ENCODE results near the gene FILIP1L. TPM values are rescaled to one million over a fixed set of nuclear protein-coding genes. Genes with fewer than 3 reads are reported as not detected.

FILIP1L gene
- total and polyA plus RNA-seq, 2 donors from 2014 or later = 5.5 to 25.5 TPM

DNA sequence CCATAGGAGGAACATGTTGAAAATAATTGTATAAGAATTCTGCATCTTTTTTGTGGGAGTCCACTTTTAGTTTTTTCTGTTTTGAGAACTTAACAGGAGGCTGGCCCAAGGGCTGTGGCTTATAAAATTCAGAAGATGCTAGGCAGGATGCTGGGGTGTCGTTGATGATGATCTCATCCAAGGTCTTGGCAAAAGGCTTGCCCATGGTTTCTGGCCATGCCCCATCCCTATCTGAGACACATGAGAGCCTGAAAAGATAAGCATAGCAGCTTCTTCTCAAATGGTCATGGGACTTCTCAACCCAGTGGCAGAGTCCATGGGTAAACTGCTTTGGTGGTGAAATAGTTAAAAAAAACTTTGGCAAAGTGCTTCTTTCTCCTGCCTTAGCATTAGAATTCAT, 261.4 kb downstream of the FILIP1L start:
- TF ChIP-seq, protein P1, sequence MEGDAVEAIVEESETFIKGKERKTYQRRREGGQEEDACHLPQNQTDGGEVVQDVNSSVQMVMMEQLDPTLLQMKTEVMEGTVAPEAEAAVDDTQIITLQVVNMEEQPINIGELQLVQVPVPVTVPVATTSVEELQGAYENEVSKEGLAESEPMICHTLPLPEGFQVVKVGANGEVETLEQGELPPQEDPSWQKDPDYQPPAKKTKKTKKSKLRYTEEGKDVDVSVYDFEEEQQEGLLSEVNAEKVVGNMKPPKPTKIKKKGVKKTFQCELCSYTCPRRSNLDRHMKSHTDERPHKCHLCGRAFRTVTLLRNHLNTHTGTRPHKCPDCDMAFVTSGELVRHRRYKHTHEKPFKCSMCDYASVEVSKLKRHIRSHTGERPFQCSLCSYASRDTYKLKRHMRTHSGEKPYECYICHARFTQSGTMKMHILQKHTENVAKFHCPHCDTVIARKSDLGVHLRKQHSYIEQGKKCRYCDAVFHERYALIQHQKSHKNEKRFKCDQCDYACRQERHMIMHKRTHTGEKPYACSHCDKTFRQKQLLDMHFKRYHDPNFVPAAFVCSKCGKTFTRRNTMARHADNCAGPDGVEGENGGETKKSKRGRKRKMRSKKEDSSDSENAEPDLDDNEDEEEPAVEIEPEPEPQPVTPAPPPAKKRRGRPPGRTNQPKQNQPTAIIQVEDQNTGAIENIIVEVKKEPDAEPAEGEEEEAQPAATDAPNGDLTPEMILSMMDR (IDR thresholded peaks at IDR 0.05; ENCODE audit: borderline replicate concordance, extremely low read depth, insufficient read depth) = no peak
- FAIRE-seq = no peak
- Histone ChIP-seq H3K9ac (ENCODE audit: low read length in 3 of 3) (no peak overlapping the region), H3K9me3 (ENCODE audit: control insufficient read depth in 2 of 3, insufficient read depth in 1 of 3, low read length in 3 of 3) (no peaks in the 10 kb centered on the region), H3K27ac (ENCODE audit: low read depth in 2 of 2, low read length in 2 of 2) (no peak overlapping the region), H3K36me3 (ENCODE audit: control insufficient read depth in 2 of 3, insufficient read depth in 3 of 3, low read length in 3 of 3) (peaks cover 0 to 3% (median 0%) of the 10 kb centered on the region in 3 donors), H3K4me3 (ENCODE audit: low read length in 3 of 3) (no peak overlapping the region), H3K4me1 (ENCODE audit: control insufficient read depth in 2 of 3, insufficient read depth in 2 of 3, low read depth in 1 of 3, low read length in 3 of 3) (no peaks in the 10 kb centered on the region), H3K27me3 (ENCODE audit: control insufficient read depth, insufficient read depth, low read length) (no peaks in the 10 kb centered on the region)
- intact Hi-C loops (cut with DNase I) = no loop called here
- no peak for DNase-seq

DNA sequence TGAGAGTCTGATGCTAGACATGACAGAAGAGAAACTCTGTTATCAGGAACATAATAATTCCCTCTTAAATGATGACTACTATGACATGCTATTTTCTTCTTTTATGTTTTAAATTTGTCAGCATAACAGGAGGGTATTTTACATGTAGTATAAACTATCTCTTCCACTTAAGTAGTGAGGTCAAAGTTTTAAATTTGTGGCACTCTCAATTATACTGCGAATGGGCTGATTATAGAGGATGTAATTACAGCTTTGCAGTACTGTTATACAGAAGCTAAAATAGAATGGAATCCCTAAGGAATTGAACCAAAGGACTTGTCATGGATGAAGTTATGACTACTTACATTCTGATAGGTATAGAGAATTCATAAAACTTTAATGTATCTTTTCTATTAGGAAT, 262.3 kb downstream of the FILIP1L start:
- DNase-seq = no peak
- FAIRE-seq = no peak
- Histone ChIP-seq H3K4me3 (ENCODE audit: low read length in 3 of 3) (no peak overlapping the region), H3K27ac (ENCODE audit: low read depth in 2 of 2, low read length in 2 of 2) (no peak overlapping the region), H3K36me3 (ENCODE audit: control insufficient read depth in 2 of 3, insufficient read depth in 3 of 3, low read length in 3 of 3) (peaks cover 0 to 3% (median 0%) of the 10 kb centered on the region in 3 donors), H3K9ac (ENCODE audit: low read length in 3 of 3) (no peak overlapping the region), H3K4me1 (ENCODE audit: control insufficient read depth in 2 of 3, insufficient read depth in 2 of 3, low read depth in 1 of 3, low read length in 3 of 3) (no peaks in the 10 kb centered on the region), H3K9me3 (ENCODE audit: control insufficient read depth in 2 of 3, insufficient read depth in 1 of 3, low read length in 3 of 3) (no peaks in the 10 kb centered on the region), H3K27me3 (ENCODE audit: control insufficient read depth, insufficient read depth, low read length) (no peaks in the 10 kb centered on the region)
- TF ChIP-seq, protein P1 (IDR thresholded peaks at IDR 0.05; ENCODE audit: borderline replicate concordance, extremely low read depth, insufficient read depth) = no peak
- intact Hi-C loops (cut with DNase I) = no loop called here

DNA sequence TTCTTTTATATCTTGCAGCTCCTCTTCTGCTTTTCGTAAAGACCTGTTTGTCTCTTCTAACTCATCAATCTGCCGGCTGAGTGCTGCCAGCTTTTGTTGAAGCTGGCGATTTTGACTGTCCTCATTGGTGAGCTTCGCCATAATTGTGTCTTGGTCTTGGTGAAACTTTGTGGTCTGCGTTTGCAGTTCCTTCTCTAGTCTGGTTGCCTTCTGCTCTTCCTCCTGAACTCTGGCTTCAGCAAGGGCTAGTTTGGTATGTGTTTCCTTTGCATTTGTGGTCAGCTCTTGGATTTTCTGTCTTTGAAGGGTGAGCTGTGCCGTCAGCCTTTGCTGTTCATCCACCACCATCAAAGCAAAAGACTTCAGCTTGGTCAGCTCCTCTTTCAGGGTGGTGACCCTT, 263.7 kb downstream of the FILIP1L start:
- Histone ChIP-seq H3K27me3 (ENCODE audit: control insufficient read depth, insufficient read depth, low read length) (no peaks in the 10 kb centered on the region), H3K4me1 (ENCODE audit: control insufficient read depth in 2 of 3, insufficient read depth in 2 of 3, low read depth in 1 of 3, low read length in 3 of 3) (no peaks in the 10 kb centered on the region), H3K9ac (ENCODE audit: low read length in 3 of 3) (no peak overlapping the region), H3K36me3 (ENCODE audit: control insufficient read depth in 2 of 3, insufficient read depth in 3 of 3, low read length in 3 of 3) (peaks cover 0 to 3% (median 0%) of the 10 kb centered on the region in 3 donors), H3K27ac (ENCODE audit: low read depth in 2 of 2, low read length in 2 of 2) (no peak overlapping the region), H3K4me3 (ENCODE audit: low read length in 3 of 3) (no peak overlapping the region), H3K9me3 (ENCODE audit: control insufficient read depth in 2 of 3, insufficient read depth in 1 of 3, low read length in 3 of 3) (no peaks in the 10 kb centered on the region)
- DNase-seq = no peak
- TF ChIP-seq, protein P1 (IDR thresholded peaks at IDR 0.05; ENCODE audit: borderline replicate concordance, extremely low read depth, insufficient read depth) = no peak
- intact Hi-C loops (cut with DNase I) = no loop called here
- FAIRE-seq = no peak

DNA sequence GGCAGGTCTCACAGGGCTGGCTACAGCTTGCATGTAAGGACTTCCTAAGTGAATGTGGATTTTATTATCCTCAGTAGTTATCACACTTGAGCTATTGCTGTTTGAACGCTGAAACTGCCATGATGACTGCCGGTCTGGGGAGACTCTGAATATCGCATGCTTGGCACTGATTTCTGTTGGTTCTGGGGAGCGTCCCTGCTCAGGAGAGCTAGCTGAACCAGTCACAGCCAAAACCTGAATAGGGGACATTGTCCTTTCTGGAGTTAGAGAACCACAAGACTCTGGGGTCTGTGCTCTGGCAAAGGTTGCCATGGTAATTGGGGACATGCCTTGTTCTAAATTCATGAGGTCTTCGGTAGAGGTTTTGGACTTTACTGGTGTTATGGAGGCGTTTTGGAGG, 265.9 kb downstream of the FILIP1L start:
- H3K9me3 ChIP-seq (ENCODE audit: control insufficient read depth in 2 of 3, insufficient read depth in 1 of 3, low read length in 3 of 3) = no peaks in the 10 kb centered on the region
- TF ChIP-seq, protein P1 (IDR thresholded peaks at IDR 0.05; ENCODE audit: borderline replicate concordance, extremely low read depth, insufficient read depth) = no peak
- peaks cover 0 to 3% (median 0%) of the 10 kb centered on the region in 3 donors for H3K36me3 ChIP-seq (ENCODE audit: control insufficient read depth in 2 of 3, insufficient read depth in 3 of 3, low read length in 3 of 3)
- H3K9ac ChIP-seq (ENCODE audit: low read length in 3 of 3) = no peak overlapping the region
- H3K27ac ChIP-seq (ENCODE audit: low read depth in 2 of 2, low read length in 2 of 2) = no peak overlapping the region
- no peak for DNase-seq
- H3K4me3 ChIP-seq (ENCODE audit: low read length in 3 of 3) = no peak overlapping the region
- H3K27me3 ChIP-seq (ENCODE audit: control insufficient read depth, insufficient read depth, low read length) = no peaks in the 10 kb centered on the region
- intact Hi-C loops (cut with DNase I) = no loop called here
- no peak for FAIRE-seq
- no peaks in the 10 kb centered on the region for H3K4me1 ChIP-seq (ENCODE audit: control insufficient read depth in 2 of 3, insufficient read depth in 2 of 3, low read depth in 1 of 3, low read length in 3 of 3)
